HG03558 (cell line): Measurements from ENCODE around the gene CHTOP.
"Not testable (repeated sequence)": the region's sequence is repeated elsewhere in the genome, so short reads cannot be mapped to it uniquely, and the experiment has no call there.

Experiments
- ATAC-seq: cut with Tn5 transposase; IDR thresholded peaks from one replicate; pipeline ENCODE4 v1.9.1; 2021; ENCODE audit warnings: moderate number of reproducible peaks; ENCODE audit not compliant: unreplicated experiment; ENCODE audit errors: extremely low read depth

Gene CHTOP

DNA sequence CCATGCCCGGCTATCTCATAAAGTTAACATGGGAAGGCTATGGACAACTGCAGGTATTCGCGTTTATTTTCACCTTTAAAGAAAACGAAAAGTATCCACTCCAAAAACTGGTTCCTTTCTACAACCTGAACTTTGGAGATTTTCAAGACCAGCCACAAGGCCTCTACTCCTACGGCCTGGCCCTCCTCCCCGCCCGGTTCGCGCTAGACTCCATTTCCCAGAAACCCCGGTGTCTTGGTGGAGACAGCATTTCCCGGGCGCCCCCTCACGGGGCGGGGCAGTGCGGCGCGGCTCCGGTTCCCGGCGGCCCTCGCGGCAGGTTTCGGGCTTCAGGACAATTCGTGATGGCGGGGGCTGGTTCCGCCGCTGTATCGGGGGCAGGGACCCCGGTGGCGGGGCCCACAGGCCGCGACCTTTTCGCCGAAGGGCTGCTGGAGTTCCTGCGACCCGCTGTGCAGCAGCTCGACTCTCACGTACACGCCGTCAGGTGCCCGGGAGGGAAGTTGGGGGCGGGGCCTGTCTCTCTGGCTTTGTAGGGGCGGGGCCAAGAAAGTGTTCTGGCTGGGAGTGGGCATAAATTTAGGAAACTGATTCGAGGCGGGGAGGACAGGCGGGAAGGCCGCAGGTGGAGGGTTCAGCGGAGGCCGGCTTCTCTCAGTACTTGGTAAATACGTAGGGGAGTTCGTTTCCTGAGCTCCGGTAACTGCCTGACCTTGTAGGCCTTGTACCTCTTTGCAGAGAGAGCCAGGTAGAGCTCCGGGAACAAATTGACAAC is 24.7 kb downstream of the CHTOP start, which contains the start of gene SNAPIN:
SNAPIN (plus strand) TSS at position 304 of the 775 bp plus-strand sequence; CDS start at position 345, 41 bp downstream.
- ATAC-seq: peak; percentile 59

DNA sequence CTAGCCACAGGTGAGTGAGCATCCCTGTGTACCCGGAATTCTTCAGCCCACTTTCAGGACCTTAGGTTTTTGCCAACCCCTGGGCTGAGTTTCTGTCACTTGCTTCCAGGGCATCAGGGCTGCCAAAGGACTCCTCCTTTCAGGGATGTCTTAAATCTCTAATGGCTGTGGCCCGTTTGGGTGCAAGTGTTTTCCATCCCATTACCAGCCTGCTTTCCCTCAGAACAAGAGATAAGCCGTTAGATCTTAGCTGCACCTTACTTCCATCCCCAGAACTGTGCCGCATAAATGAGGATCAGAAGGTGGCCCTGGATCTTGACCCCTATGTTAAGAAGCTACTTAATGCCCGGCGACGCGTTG is 25.3 kb downstream of the CHTOP start:
- no peak for ATAC-seq

DNA sequence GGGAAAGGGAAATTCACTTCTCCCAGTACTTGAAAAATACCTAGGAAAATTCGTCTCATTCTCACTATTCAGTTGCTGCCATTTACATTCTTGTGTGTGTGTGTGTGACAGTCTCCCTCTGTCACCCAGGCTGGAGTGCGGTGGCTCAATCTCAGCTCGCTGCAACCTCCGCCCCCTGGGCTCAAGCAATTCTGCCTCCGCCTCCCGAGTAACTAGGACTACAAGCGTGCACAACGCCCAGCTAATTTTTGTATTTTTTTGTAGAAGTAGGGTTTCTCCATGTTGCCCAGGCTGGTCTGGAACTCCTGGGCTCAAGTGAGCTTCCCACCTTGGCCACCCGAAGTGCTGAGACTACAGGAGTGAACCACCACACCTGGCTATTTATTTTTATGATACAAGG is 25.8 kb downstream of the CHTOP start:
- no peak for ATAC-seq

DNA sequence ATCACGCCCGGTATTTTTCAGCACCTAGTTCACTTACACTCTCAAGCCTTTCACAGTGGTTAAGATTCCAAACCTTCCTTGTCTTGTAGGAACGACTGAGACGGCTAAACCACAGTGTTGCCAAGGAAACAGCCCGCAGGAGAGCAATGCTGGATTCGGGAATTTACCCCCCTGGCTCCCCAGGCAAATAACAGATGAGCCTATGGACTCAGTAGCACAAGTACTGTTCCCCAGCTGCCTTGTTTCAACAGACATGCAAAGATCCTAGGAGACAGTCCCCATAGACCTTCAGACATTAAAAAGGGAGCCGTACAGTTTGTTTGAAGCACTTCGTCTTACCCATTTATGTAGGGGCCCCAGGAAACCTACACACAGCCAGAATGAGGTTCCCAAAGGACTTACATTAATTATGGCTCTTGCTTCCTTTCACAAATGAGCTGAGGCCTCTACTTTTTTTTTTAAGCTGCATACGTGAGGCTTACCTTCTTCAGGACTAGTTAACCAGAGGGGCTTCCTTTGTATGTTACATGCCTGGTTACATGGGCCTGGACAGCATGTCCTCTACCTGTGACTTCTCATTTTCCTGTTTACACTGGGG is 27.3 kb downstream of the CHTOP start:
- ATAC-seq: no peak

DNA sequence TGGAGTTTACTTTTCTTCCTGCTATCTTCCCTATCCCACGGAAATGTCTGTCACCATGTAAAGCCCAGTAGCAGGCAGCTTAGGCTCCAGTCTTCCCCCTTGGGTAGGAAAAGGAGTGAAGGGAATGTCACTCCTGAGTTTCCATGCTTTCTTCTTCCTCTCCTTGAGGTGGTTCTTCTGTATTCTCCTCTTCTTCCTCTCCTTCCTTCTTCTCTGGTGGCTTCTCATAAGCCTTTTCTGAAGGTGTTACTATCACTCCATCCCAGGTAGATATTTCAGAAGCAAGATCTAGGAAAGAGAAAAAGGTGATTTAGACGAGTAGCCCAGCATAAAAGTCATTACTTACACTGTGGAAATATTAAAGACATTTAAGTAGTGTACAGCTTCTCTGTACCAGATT is 28.4 kb downstream of the CHTOP start:
- no peak for ATAC-seq

DNA sequence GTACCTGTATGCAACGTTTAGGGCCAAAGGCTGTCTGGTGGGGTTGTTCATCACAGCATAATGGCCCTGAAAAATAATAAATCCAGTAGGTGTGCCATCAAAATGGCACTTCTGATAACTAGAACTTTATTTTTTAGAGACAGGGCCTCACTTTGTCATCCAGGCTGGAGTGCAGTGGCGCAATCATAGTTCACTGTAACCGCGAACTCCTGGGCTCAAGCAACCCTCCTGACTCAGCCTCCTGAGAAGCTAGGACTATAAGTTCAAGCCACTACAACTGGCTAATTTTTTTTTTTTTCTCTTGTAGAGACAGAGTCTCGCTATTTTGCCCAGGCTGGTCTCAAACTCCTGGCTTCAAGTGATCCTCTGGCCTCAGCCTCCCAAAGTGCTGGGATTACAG is 29.3 kb downstream of the CHTOP start:
- ATAC-seq: no peak

DNA sequence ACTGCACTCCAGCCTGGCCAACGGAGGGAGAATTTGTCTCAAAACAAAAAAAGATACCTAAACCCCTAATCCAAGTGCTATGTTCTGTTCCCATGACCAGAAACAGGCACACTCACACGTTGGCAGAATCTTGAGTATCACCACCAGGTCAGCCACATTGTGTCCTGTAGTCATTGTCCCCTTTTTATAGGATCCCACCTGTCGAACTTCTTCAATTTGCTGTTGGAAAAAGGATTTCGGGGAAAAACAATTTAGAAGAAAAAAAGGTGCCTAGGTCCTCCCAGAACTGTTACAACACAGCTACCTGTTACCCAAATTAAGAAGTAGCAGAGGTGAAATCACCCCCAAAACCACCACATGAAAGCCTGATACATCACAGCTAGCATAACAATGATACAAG is 33.6 kb downstream of the CHTOP start:
- ATAC-seq: no peak

DNA sequence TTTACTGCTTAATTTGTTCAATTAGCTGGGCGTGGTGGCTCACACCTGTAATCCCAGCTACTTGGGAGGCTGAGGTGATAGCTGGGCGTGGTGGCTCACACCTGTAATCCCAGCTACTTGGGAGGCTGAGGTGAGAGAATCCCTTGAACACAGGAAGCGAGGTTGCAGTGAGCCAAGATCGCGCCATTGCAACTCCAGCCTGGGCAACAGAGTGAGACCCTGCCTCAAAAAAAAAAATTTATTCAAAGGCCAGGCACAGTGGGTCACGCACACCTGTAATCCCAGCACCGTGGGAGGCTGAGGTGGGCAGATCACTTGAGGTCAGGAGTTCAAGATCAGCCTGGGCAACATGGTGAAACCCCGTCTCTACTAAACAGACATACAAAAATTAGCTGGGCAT is 34.8 kb downstream of the CHTOP start:
- not testable (repeated sequence) for ATAC-seq

DNA sequence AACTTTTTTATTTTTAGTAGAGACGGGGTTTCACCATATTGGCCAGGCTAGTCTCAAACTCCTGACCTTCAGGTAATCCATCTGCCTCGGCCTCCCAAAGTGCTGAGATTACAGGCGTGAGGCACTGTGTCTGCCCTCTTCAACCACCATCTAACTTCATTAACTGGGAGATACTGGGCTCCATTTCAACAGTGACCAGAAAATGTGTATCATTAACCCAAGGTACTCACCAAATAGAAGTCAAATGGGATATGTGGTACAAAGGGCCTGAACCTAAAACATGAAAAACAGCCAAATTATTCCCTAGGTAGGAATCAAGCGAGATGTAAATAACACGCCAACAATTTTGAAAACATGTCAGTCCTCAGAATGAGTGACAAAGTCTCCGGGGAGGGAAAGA is 35.7 kb downstream of the CHTOP start:
- no peak for ATAC-seq

DNA sequence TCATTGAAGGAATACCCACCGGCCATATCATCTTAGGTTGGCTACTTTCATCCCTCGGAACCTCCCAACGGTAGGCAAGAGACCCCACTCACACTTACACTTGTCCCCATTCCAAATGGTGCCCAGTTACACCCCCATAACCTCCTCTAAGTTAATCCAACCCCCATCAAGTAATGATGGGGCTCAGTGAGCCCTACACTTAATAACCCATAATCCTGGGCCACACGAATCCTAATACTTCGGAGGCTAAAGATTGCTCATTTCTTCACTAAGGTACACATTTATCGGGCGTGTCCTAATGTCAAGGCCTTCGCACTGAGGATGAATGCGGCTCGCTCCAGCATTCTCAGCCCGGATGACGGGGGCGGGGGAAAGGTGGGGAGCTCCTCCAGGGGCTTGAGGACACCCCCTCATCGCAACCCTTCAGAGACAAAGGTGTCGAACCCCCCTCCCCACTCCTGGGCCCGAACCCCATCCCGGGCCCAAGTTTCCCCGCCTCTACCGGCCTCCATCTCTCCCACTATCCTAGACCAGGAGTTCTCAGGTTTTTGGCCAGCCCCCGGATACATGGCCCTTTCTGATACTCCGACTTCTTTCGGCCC is 36.5 kb downstream of the CHTOP start:
- ATAC-seq: no peak

DNA sequence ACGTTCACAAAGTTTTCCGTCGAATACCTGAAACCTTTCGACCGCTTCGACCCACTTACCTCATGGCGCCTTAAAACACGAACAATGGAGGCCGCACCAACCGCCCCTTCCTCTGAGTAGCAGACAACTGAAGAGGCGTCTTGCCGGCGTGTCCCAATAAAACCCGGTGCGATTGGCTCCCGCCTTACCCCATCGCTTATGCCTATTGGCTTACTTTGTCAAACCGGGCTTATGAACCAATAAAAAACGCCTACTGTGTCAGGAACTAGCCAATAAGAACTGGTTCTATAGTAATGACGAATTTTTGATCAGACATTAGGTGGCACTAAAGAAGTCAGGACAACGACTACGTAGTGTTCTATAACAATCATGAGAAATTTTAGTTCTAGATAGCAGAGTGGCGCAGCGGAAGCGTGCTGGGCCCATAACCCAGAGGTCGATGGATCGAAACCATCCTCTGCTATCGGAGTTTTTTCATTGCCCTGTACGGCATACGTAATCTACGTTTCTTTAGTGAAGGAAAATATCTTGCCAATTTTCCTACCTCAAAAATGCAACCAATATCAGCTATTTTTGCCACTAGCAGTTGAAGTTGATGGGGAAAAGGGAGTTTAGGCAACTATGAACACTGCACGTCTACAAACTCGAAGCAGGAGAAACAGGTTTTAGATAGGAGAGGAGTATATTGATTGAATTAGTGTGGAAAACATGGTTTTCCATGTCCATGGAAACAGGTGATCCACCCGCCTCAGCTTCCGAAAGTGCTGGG is 37.2 kb downstream of the CHTOP start, which contains the start of gene ILF2:
ILF2 (minus strand) TSS at position 135 of the 769 bp plus-strand sequence; CDS start at position 64, 71 bp downstream.
- peak; percentile 90 for ATAC-seq

DNA sequence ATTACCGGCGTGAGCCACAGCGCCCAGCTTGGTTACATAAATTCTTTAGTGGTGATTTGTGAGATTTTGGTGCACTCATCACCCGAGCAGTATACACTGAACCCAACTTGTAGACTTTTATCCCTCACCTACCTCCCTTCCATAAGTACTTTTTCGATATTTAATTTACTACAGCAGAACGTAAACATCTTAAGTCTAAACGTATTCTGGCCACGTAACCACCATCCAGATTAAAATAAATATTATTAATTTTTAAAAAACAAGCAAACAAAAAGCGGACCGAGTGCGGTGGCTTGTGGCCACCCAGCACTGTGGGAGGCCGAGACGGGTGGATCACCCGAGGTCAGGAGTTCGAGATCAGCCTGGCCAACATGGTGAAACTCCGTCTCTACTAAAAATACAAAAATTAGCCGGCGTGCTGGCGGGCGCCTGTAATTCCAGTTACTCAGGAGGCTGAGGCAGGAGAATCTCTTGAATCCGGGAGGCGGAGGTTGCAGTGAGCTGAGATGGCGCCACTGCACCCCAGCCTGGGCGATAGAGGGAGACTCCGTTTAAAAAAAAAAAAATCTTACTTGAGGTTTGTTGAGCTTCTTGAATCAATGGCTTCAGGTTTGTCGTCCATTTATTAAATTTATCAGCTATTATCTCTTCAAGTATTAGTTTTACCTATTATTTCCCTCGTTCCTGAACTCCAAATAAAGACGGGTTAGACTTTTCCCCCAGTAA is 37.9 kb downstream of the CHTOP start:
- not testable (repeated sequence) for ATAC-seq

DNA sequence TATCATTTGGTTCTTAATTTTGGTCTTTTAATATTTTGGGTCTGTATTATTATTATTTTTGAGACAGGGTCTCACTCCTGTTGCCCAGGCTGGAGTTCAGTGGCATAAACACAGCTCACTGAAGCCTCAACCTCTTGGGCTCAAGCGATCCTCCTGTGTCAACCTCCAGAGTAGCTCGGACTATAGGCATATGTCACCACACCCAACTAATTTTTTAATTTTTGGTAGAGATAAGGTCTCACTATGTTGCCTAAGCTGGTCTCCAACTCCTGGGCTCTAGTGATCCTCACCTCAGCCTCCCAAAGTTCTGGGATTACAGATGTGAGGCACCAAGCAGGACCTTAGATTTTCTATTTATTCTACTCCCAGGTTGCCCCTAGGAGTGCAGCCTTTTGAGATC is 39.6 kb downstream of the CHTOP start:
- no peak for ATAC-seq

DNA sequence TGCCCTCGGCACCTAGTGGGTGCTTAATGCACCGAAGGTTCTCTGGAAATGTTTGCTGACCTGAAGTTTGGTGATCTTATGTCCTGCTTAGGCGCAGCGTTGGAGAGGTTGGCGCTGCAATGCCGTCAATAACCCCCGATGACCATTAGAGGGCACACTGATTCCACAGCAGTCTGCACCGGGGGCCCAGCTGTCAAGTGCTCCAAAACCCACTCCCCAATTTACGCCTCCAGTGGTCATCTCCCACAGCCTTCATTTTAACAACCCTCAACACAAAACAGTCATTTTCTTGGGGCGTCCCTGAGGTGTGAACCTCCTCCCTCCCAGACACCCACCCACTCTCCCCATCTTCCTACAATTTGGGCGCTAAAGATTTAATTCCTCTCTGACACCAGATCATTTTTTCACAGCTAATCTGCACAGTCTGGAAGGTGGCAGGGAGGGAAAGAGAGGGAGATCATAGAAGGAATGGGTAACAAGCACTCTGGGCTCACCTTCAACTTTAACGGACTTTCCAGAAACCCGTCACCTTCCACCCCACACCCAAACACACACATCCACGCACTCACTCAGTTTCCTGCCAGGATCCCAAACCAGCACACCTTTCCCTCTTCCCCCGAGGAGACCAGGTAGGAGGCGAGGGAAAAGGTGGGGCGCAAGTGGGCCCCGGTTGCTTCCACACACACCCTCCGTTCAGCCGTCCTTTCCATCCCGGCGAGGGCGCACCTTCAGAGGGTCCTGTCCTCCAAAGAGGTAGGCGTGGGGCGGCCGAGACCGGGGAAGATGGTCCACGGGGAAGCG is 44.1 kb downstream of the CHTOP start:
- ATAC-seq: no peak

DNA sequence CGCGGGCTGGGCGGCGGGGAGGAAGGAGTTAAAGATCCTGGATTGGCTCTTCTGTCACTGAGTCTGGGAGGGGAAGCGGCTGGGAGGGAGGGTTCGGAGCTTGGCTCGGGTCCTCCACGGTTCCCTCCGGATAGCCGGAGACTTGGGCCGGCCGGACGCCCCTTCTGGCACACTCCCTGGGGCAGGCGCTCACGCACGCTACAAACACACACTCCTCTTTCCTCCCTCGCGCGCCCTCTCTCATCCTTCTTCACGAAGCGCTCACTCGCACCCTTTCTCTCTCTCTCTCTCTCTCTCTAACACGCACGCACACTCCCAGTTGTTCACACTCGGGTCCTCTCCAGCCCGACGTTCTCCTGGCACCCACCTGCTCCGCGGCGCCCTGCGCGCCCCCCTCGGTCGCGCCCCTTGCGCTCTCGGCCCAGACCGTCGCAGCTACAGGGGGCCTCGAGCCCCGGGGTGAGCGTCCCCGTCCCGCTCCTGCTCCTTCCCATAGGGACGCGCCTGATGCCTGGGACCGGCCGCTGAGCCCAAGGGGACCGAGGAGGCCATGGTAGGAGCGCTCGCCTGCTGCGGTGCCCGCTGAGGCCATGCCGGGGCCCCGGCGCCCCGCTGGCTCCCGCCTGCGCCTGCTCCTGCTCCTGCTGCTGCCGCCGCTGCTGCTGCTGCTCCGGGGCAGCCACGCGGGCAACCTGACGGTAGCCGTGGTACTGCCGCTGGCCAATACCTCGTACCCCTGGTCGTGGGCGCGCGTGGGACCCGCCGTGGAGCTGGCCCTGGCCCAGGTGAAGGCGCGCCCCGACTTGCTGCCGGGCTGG is 44.9 kb downstream of the CHTOP start, which contains the start of gene NPR1:
NPR1 (plus strand) TSS at position 170 of the 818 bp plus-strand sequence; CDS start at position 591, 421 bp downstream.
- no peak for ATAC-seq

DNA sequence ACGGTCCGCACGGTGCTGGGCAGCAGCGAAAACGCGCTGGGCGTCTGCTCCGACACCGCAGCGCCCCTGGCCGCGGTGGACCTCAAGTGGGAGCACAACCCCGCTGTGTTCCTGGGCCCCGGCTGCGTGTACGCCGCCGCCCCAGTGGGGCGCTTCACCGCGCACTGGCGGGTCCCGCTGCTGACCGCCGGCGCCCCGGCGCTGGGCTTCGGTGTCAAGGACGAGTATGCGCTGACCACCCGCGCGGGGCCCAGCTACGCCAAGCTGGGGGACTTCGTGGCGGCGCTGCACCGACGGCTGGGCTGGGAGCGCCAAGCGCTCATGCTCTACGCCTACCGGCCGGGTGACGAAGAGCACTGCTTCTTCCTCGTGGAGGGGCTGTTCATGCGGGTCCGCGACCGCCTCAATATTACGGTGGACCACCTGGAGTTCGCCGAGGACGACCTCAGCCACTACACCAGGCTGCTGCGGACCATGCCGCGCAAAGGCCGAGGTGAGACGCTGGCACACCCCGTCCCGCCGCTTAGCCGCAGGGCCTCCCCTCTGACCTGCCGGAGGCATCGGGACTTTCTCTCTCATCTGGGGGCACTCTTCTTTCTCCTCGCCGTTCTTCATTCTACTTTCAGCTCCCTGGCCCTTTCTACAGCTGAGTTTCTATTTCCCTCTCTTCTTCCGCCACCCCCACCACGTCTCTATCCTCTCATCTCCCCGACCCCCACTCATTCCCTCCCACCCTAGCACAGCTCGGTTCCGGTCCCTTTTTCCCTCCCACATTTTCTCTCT is 45.7 kb downstream of the CHTOP start:
- ATAC-seq: no peak

DNA sequence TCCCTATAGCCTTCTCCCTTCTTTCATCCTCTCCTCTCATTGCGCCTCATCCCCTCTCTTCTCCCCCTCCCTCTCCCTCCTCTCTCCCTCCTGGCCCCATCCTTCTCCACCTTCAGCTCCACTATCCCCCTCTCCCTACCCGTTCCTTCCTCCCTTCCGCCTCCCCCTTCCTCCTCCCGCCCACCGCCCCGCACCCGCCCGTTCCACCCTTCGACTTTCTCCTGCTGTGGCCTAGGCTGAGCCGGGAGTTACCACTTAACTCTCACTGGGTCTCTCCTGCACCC is 46.2 kb downstream of the CHTOP start:
- ATAC-seq: no peak

DNA sequence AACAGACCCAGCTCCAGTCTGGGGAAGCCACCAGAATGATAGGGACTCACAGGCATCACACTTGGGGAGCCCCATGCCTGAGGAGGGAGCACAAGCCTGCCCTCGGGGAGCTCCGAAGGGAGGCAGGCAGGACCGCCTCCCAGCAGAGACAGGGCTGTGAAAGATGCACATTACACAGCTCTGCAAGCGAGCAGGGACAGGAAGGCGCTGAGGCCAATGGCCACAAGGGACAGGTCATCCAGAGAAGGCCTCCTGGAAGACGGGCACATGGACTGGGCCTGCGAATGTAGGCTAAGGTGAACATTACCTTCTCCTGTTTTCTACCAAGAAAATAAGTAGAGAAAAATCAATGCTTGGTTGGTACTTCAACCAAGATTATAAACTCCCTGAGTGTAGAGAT is 48.9 kb downstream of the CHTOP start:
- ATAC-seq: no peak
